ENCODE measurements around the gene ALDOB. TPM values are rescaled to one million over a fixed set of nuclear protein-coding genes. Genes with fewer than 3 reads are reported as not detected.

Gene ALDOB
- total RNA-seq, 1 experiment from 2014 or later = not detected

DNA sequence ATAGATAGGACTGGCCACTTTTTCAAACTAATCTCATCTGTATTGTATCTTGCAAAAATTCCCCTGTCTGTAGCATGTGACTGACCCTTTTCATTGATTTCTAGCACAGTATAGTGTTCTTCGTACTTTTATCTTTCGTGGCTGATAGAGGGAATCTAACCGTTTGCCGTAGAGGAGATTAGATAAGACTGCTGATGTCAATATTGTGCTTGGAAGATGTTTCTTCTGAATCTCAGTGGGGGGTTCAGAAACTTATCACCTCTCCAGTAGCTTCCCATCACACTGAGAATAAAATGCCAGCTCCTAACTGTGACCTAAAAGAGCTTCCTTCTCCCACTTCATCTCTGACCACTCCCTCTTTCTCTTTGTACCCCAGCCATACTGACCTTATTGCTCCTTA, 25.4 kb upstream of the ALDOB start:
- H4K8ac ChIP-seq (replicated peaks; ENCODE audit: insufficient read length, low read depth, low read length) = no peak overlapping the region
- H3K23ac ChIP-seq (ENCODE audit: insufficient read length, low read depth, low read length) = no peak overlapping the region
- H3K79me2 ChIP-seq (ENCODE audit: insufficient read depth, low read length) = no peaks in the 10 kb centered on the region
- TF ChIP-seq, protein P1, sequence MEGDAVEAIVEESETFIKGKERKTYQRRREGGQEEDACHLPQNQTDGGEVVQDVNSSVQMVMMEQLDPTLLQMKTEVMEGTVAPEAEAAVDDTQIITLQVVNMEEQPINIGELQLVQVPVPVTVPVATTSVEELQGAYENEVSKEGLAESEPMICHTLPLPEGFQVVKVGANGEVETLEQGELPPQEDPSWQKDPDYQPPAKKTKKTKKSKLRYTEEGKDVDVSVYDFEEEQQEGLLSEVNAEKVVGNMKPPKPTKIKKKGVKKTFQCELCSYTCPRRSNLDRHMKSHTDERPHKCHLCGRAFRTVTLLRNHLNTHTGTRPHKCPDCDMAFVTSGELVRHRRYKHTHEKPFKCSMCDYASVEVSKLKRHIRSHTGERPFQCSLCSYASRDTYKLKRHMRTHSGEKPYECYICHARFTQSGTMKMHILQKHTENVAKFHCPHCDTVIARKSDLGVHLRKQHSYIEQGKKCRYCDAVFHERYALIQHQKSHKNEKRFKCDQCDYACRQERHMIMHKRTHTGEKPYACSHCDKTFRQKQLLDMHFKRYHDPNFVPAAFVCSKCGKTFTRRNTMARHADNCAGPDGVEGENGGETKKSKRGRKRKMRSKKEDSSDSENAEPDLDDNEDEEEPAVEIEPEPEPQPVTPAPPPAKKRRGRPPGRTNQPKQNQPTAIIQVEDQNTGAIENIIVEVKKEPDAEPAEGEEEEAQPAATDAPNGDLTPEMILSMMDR (conservative IDR thresholded peaks at IDR 0.05) = no peak
- H3K36me3 Mint-ChIP-seq (ENCODE audit: insufficient read depth in 1 of 3, low read depth in 3 of 3) = peaks cover 0 to 6% (median 3%) of the 10 kb centered on the region in 3 experiments; a peak in 2 of 7 replicates
- no peak overlapping the region for H2BK15ac ChIP-seq (ENCODE audit: low read depth, low read length)
- no peak overlapping the region; a peak in 1 of 7 replicates for H3K27ac Mint-ChIP-seq
- H3K27me3 ChIP-seq (ENCODE audit: insufficient read depth, low read length) = no peaks in the 10 kb centered on the region
- no CpG with 5 or more reads among the region's 4 CpGs for WGBS (ENCODE audit: extremely low coverage, insufficient read length, low lambda C conversion rate)
- H3K9me3 ChIP-seq (ENCODE audit: control insufficient read depth, low read depth, low read length) = no peaks in the 10 kb centered on the region
- H3K9ac ChIP-seq (ENCODE audit: extremely low read depth, insufficient read length, low read length) = no peak overlapping the region
- H3K23me2 ChIP-seq (ENCODE audit: insufficient read length, low read depth, low read length, poor library complexity, severe bottlenecking) = no peaks in the 10 kb centered on the region
- H3K79me1 ChIP-seq (ENCODE audit: insufficient read depth, low read depth, low read length, poor library complexity, severe bottlenecking) = no peaks in the 10 kb centered on the region
- no peak for DNase-seq
- no peak overlapping the region for H2BK12ac ChIP-seq (ENCODE audit: insufficient read length, low read depth, low read length)
- no peak overlapping the region for H3K4me2 ChIP-seq (ENCODE audit: insufficient read depth, insufficient read length, low read length)
- no peak overlapping the region for H2BK20ac ChIP-seq (ENCODE audit: low read depth, low read length, poor library complexity, severe bottlenecking)
- H3K56ac ChIP-seq (ENCODE audit: insufficient read length, low read depth, low read length) = no peak overlapping the region
- H2BK120ac ChIP-seq (ENCODE audit: low read depth, low read length, poor library complexity, severe bottlenecking) = peak overlapping the region; percentile 44
- peaks cover 2% of the 10 kb centered on the region for H3K4me1 ChIP-seq (ENCODE audit: insufficient read depth, low read length)
- no peak overlapping the region for H3K4me3 Mint-ChIP-seq
- no peak overlapping the region for H3T11ph ChIP-seq (ENCODE audit: low read length)
- peaks cover 51 to 57% of the 10 kb centered on the region in 2 experiments for H3K4me1 Mint-ChIP-seq
- no peaks in the 10 kb centered on the region for H3K27me3 Mint-ChIP-seq (ENCODE audit: low read depth)
- no peak overlapping the region for H2AFZ ChIP-seq (ENCODE audit: low read length)
- H2BK5ac ChIP-seq (ENCODE audit: insufficient read length, low read length) = no peak overlapping the region
- no peak overlapping the region for H3K27ac ChIP-seq (ENCODE audit: insufficient read length, low read depth, low read length)
- no peak overlapping the region for H2AK5ac ChIP-seq (ENCODE audit: insufficient read length, low read length)
- H3K4ac ChIP-seq (ENCODE audit: low read depth, low read length) = no peak overlapping the region
- H3K9me3 Mint-ChIP-seq = no peaks in the 10 kb centered on the region
- no peak overlapping the region for H4K5ac ChIP-seq (ENCODE audit: insufficient read length, low read depth, low read length)
- H4K91ac ChIP-seq (ENCODE audit: insufficient read length, low read depth, low read length) = no peak overlapping the region
- no peak overlapping the region for H3K14ac ChIP-seq (ENCODE audit: insufficient read depth, low read length)
- H3K18ac ChIP-seq (ENCODE audit: insufficient read length, low read depth, low read length) = no peak overlapping the region
- no peaks in the 10 kb centered on the region for H4K20me1 ChIP-seq (ENCODE audit: control insufficient read depth, insufficient read depth, insufficient read length)
